Measurements from ENCODE around the gene HOXA11. TPM values are rescaled to one million over a fixed set of nuclear protein-coding genes. Genes with fewer than 3 reads are reported as not detected.

HOXA11 gene
- total and polyA plus RNA-seq, 11 donors: not detected

DNA sequence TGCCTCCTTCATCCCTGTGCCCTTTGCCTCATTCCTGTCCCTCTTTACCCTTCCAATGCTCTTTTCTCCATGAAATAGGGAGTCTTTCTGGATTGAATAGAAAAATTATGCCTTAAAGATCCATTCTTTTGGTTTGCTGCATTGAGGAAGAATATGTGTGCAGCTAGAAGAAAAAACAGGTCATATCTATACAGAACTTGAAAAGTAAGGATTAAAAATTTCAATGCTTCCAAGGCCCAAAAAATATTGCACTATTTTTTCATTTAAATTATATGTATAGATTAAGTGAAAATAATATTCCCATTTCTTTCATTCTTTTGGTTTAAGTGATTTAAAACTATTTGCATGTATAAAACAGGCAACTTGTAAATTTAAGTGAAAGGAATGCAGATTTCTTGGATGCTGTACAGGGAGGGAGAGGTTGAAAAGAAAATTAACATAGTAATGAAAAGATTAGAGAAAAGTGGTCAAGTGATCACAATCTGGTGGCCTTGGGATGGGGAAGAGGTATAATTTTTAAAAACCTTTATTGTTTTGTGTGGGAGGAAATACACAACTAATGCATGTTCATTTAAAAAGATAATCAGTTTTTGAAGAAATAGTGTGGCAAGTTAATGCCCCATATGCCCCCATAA lies 39.0 kb upstream of the HOXA11 start:
- Histone ChIP-seq H3K9me3 (no peaks in the 10 kb centered on the region), H3K27ac (no peak overlapping the region), H3K27me3 (peaks cover 27 to 99% (median 78%) of the 10 kb centered on the region in 9 donors), H3K36me3 (no peaks in the 10 kb centered on the region), H3K4me1 (peaks cover 0 to 14% (median 0%) of the 10 kb centered on the region in 12 donors), H3K4me3 (no peak overlapping the region)
- ATAC-seq: no peak
- no peak for DNase-seq
- TF ChIP-seq, protein P1, sequence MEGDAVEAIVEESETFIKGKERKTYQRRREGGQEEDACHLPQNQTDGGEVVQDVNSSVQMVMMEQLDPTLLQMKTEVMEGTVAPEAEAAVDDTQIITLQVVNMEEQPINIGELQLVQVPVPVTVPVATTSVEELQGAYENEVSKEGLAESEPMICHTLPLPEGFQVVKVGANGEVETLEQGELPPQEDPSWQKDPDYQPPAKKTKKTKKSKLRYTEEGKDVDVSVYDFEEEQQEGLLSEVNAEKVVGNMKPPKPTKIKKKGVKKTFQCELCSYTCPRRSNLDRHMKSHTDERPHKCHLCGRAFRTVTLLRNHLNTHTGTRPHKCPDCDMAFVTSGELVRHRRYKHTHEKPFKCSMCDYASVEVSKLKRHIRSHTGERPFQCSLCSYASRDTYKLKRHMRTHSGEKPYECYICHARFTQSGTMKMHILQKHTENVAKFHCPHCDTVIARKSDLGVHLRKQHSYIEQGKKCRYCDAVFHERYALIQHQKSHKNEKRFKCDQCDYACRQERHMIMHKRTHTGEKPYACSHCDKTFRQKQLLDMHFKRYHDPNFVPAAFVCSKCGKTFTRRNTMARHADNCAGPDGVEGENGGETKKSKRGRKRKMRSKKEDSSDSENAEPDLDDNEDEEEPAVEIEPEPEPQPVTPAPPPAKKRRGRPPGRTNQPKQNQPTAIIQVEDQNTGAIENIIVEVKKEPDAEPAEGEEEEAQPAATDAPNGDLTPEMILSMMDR (IDR thresholded peaks at IDR 0.05): no peak
- no peak for TF ChIP-seq POLR2A (IDR thresholded peaks at IDR 0.05)
- intact Hi-C loops (cut with DNase I): no loop called here

DNA sequence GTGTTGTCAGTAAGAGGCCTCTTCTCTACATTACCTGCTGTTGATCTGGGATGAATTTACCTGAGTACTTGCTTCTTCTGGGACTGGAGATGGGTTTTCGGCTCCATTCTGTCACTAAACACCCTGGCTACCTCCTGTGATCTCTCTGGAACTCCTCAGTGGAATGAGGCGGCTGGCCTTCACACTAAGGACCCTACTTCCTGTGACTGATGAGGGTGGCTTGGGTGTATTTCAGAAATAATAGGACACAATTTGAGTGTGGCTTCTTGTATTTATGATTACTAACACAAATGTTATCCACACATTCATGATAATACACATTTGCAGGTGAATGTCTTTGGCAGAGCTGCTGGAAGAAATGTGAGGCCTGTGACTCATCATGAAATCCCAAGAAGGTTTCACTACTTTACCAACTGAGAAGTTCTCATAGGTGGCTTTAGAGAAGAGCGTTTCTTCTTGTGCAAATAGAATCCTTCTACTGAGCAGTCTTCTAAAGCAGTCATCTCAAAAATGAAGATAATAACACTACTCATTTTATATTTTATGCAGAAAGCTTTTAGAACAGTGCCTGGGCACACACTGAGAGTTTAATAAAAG lies 36.3 kb upstream of the HOXA11 start:
- TF ChIP-seq, protein P1 (IDR thresholded peaks at IDR 0.05): no peak
- no peak for TF ChIP-seq POLR2A (IDR thresholded peaks at IDR 0.05)

DNA sequence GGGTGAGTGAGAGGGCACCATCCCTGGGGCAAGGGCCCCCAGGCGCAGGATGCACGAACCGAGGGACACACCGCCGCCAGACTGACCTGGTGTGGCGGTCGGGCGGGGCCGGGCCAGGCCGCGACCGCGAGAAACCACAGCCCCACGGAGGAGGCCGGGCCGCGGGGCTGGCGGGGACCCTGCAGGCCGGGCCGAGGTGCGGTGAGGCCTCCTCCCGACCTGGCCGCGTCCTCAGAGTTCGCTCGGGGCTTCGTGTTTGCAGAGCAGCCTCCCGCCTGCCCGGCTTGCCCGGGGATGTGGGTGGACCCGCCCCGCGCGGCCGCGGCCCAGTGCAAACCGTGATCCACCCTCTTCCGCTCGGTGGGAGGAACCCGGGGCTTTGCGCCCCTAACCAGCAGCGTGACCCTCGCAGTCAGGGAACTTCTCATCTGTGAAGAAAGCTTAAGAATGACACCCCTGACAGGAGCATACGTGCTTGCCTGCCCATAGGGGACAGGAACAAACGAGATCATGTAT lies 35.5 kb upstream of the HOXA11 start:
- TF ChIP-seq, protein P1 (IDR thresholded peaks at IDR 0.05): no peak
- no peak for TF ChIP-seq POLR2A (IDR thresholded peaks at IDR 0.05)
- intact Hi-C loops (cut with DNase I): no loop called here

More for the DNA sequence above, 36.3 kb upstream of the HOXA11 start:
- intact Hi-C loops (cut with DNase I): no loop called here
- Histone ChIP-seq H3K36me3 (no peaks in the 10 kb centered on the region), H3K9me3 (no peaks in the 10 kb centered on the region), H3K27me3 (peaks cover 27 to 99% (median 82%) of the 10 kb centered on the region in 9 donors), H3K27ac (no peak overlapping the region), H3K4me3 (no peak overlapping the region), H3K4me1 (peaks cover 0 to 14% (median 0%) of the 10 kb centered on the region in 12 donors)
- ATAC-seq (no peak), DNase-seq (no peak)
- 86 to 98% (median 89%) methylated on average over 3 of the region's 3 CpGs for WGBS, 4 donors

DNA sequence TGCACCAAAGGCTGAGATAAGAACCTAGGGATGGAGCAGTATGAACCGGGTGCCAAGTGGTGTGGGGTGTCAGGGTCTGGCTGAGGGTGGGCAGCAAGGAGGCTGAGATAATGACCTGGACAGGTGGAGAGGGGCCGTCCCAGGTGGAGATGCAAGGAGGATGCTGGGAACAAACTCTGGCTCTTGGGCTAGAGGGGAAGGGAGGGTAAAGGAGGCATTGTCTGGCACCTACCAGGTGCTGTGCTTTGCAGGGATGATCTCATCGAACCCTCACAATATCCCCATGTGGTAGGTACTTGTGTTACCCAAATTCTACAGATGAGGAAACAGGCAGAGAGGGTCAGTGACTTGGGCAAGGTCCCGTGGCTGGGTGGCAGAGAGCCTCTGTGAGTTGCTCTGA lies 34.8 kb upstream of the HOXA11 start:
- DNase-seq: no peak
- 58 to 72% (median 68%) methylated on average over 4 of the region's 4 CpGs for WGBS, 4 donors
- no peaks in the 10 kb centered on the region for H3K36me3 ChIP-seq
- no peaks in the 10 kb centered on the region for H3K9me3 ChIP-seq
- no peak overlapping the region for H3K4me3 ChIP-seq
- TF ChIP-seq POLR2A (IDR thresholded peaks at IDR 0.05): no peak
- ATAC-seq: no peak
- intact Hi-C loops (cut with DNase I): loop anchor here in 3 of 10 donors (10.0 kb wide), 2 partner anchors 355 to 555 kb away; no protein-coding TSS in a partner anchor
- H3K27ac ChIP-seq: no peak overlapping the region
- peaks cover 15 to 99% (median 75%) of the 10 kb centered on the region in 9 donors for H3K27me3 ChIP-seq
- peaks cover 0 to 6% (median 0%) of the 10 kb centered on the region in 12 donors for H3K4me1 ChIP-seq

More for the DNA sequence above, 35.5 kb upstream of the HOXA11 start:
- peaks cover 22 to 99% (median 76%) of the 10 kb centered on the region in 9 donors for H3K27me3 ChIP-seq
- peak in 1 of 4 donors; percentile 22 for ATAC-seq
- peak in 1 of 5 donors; percentile 52 for DNase-seq
- H3K9me3 ChIP-seq: no peaks in the 10 kb centered on the region
- no peaks in the 10 kb centered on the region for H3K36me3 ChIP-seq
- H3K4me1 ChIP-seq: peaks cover 0 to 12% (median 0%) of the 10 kb centered on the region in 12 donors
- peak overlapping the region in 1 of 12 donors; percentile 19 for H3K4me3 ChIP-seq
- WGBS, 4 donors: 10 to 31% (median 20%) methylated on average over 11 to 45 of the region's 45 CpGs
- H3K27ac ChIP-seq: no peak overlapping the region

Measured in heart left ventricle (tissue), 16 donors.